GM10266 (cell line): Measurements from ENCODE around the gene GSC.
"Not testable (repeated sequence)": the region's sequence is repeated elsewhere in the genome, so short reads cannot be mapped to it uniquely, and the experiment has no call there.

Experiments
- DNase-seq: peaks from one replicate; pipeline ENCODE4 v3.0.0; 2012; ENCODE audit errors: extremely low spot score
- CTCF ChIP-seq: IDR thresholded peaks from 2 replicates; pipeline ENCODE4 v1.5.1; 2012; ENCODE audit warnings: mild to moderate bottlenecking, low read depth; ENCODE audit not compliant: control insufficient read depth, insufficient read depth; ENCODE audit errors: missing control alignments

Gene GSC

GRCh38 chr14:94752591-94753436, 17.1 kb downstream of the GSC start:
- no peak for TF ChIP-seq CTCF
- no peak for DNase-seq

GRCh38 chr14:94751956-94752355, 18.0 kb downstream of the GSC start:
- no peak for DNase-seq
- TF ChIP-seq CTCF = no peak

- no peak for TF ChIP-seq CTCF
- no peak for DNase-seq
These were observed 18.6 kb downstream of the GSC start for GRCh38 chr14:94751321-94751720.

- TF ChIP-seq CTCF = no peak
- no peak for DNase-seq
These were observed 19.5 kb downstream of the GSC start for GRCh38 chr14:94750371-94750770.

GRCh38 chr14:94748667-94749347, 21.1 kb downstream of the GSC start:
- no peak for DNase-seq
- peak; percentile 66 for TF ChIP-seq CTCF

- TF ChIP-seq CTCF = no peak
- DNase-seq = no peak
These were observed 22.2 kb downstream of the GSC start for GRCh38 chr14:94747739-94748138.

GRCh38 chr14:94747153-94747552, 22.8 kb downstream of the GSC start:
- not testable (repeated sequence) for DNase-seq
